HL-60/S4 (cell line): Measurements from ENCODE around the gene INHBA.

Source experiments
- in situ Hi-C: fragments of 300-500 bp; cut with MboI; formaldehyde crosslinking; loops from 2 replicates; pipeline ENCODE4 v1.14.3; 2022; ENCODE audit warnings: low sequenced_read_pairs

Gene INHBA

GRCh38 chr7:41702635-41703371 lies at the start of gene INHBA:
Gene INHBA (minus strand): TSS chr7:41703090. CDS start chr7:41700374, 2,716 bp downstream.
- in situ Hi-C loops = loop anchor here (25.0 kb wide), 3 partner anchors 691 to 1466 kb away; no protein-coding TSS in a partner anchor

- in situ Hi-C loops = no loop called here
Measured at GRCh38 chr7:41752615-41753014, 49.7 kb upstream of the INHBA start.

GRCh38 chr7:41750661-41751540 lies 48.0 kb upstream of the INHBA start:
- in situ Hi-C loops = no loop called here

GRCh38 chr7:41747961-41748360 lies 45.1 kb upstream of the INHBA start:
- in situ Hi-C loops = no loop called here

GRCh38 chr7:41745451-41745850 lies 42.6 kb upstream of the INHBA start:
- in situ Hi-C loops = no loop called here

GRCh38 chr7:41744161-41744560 lies 41.3 kb upstream of the INHBA start:
- in situ Hi-C loops = no loop called here

- in situ Hi-C loops = no loop called here
Measured at GRCh38 chr7:41742401-41743020, 39.6 kb upstream of the INHBA start.

GRCh38 chr7:41738806-41739205 lies 35.9 kb upstream of the INHBA start:
- in situ Hi-C loops = no loop called here

- in situ Hi-C loops = no loop called here
Measured at GRCh38 chr7:41738336-41738735, 35.4 kb upstream of the INHBA start.

GRCh38 chr7:41735206-41735605 lies 32.3 kb upstream of the INHBA start:
- in situ Hi-C loops = no loop called here

GRCh38 chr7:41732843-41733306 lies 30.0 kb upstream of the INHBA start:
- in situ Hi-C loops = no loop called here

GRCh38 chr7:41732436-41732785 lies 29.5 kb upstream of the INHBA start:
- in situ Hi-C loops = no loop called here

- in situ Hi-C loops = no loop called here
Measured at GRCh38 chr7:41731493-41732435, 28.9 kb upstream of the INHBA start.

GRCh38 chr7:41730668-41731067 lies 27.8 kb upstream of the INHBA start:
- in situ Hi-C loops = no loop called here

GRCh38 chr7:41730161-41730560 lies 27.3 kb upstream of the INHBA start:
- in situ Hi-C loops = no loop called here

- in situ Hi-C loops = no loop called here
Measured at GRCh38 chr7:41729059-41729458, 26.2 kb upstream of the INHBA start.

- in situ Hi-C loops = no loop called here
Measured at GRCh38 chr7:41725013-41725412, 22.1 kb upstream of the INHBA start.

GRCh38 chr7:41720886-41721285 lies 18.0 kb upstream of the INHBA start:
- in situ Hi-C loops = loop anchor here (25.0 kb wide), 3 partner anchors 709 to 1484 kb away; no protein-coding TSS in a partner anchor

GRCh38 chr7:41720046-41720445 lies 17.2 kb upstream of the INHBA start:
- in situ Hi-C loops = loop anchor here (25.0 kb wide), 3 partner anchors 708 to 1483 kb away; no protein-coding TSS in a partner anchor

GRCh38 chr7:41716691-41717090 lies 13.8 kb upstream of the INHBA start:
- in situ Hi-C loops = loop anchor here (25.0 kb wide), 3 partner anchors 704 to 1479 kb away; no protein-coding TSS in a partner anchor
